Measurements from ENCODE around the gene PRKD2. TPM values are rescaled to one million over a fixed set of nuclear protein-coding genes. Genes with fewer than 3 reads are reported as not detected.

The PRKD2 gene
- total RNA-seq, 2 experiments from 2014 or later: 166 to 173 TPM

- no peaks in the 10 kb centered on the region for H3K27me3 Mint-ChIP-seq
- H3K36me3 Mint-ChIP-seq: peaks cover 9% of the 10 kb centered on the region
- H3K4me1 Mint-ChIP-seq: peaks cover 27% of the 10 kb centered on the region
- no peaks in the 10 kb centered on the region for H3K9me3 Mint-ChIP-seq
- ATAC-seq (ENCODE audit: low read depth): no peak
- no peak overlapping the region for H3K4me3 Mint-ChIP-seq
- peak; percentile 76 for DNase-seq
- POLR2A ChIA-PET: no interaction called here
- H3K27ac Mint-ChIP-seq: no peak overlapping the region
Measured at GRCh38 chr19:46748325-46749109, 31.6 kb upstream of the PRKD2 start.

DNA sequence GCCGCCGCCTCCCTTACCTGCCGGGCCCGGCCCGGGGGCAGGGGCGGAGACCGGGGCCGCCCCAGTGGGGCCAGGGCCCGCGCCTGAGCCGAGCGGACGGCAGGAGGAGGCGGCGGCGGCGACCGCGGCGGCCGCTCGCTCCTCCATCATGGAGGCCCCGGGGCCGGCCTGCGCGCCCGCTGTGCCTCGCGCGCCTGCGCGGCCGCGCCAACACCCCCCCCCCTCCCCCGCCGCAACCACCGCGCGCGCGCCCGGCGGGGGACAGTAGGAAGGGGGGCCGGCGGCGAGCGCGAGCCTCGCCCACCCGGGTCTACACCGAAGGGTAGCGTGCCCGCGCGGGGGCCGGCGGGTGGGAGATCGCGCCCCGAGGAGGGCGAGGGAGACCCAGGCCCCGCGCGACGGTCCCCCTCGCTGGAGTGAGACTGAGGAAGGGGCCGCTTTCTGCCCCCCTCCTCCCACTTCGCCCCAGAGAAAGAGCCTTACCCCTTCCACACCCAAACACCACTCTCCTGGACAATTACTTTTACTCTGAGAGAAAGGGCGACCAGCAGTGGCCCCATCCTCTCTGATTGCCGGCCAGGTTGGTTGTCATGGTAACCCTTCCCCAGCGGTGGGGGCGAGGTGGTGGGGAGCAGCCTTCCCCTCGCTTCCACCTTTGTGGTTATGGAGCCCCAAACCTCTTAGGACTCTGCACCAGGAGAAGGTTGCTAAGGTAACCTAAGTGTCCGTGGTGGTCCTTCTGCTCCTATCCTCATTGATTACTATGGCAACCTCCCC is 29.6 kb upstream of the PRKD2 start, which contains the start of gene STRN4:
STRN4 (minus strand) TSS at position 170 of the 777 bp plus-strand sequence; CDS start at position 150, 20 bp downstream.
- Mint-ChIP-seq H3K4me3 (peak within 1 kb of the TSS; percentile 89), H3K4me1 (peaks cover 38% of the 10 kb centered on the region), H3K27me3 (no peaks in the 10 kb centered on the region), H3K9me3 (no peaks in the 10 kb centered on the region), H3K27ac (peak within 1 kb of the TSS; percentile 84), H3K36me3 (peaks cover 6% of the 10 kb centered on the region)
- ATAC-seq (ENCODE audit: low read depth) (peak; percentile 73), DNase-seq (peak; percentile 74)
- POLR2A ChIA-PET: no interaction called here

GRCh38 chr19:46745521-46746280 is 28.8 kb upstream of the PRKD2 start, which contains the start of gene FKRP:
Gene FKRP (plus strand): TSS chr19:46746057. CDS start chr19:46755451, 9,394 bp downstream.
- H3K36me3 Mint-ChIP-seq: peaks cover 6% of the 10 kb centered on the region
- H3K4me3 Mint-ChIP-seq: peak within 1 kb of the TSS; percentile 89
- ATAC-seq (ENCODE audit: low read depth) (peak; percentile 59), DNase-seq (peak; percentile 68)
- peaks cover 41% of the 10 kb centered on the region for H3K4me1 Mint-ChIP-seq
- POLR2A ChIA-PET: interaction anchor here (0.8 to 1.0 kb wide), 3 partner anchors 8 to 32 kb away, joined by 3 to 4 read pairs (median 3); no protein-coding TSS in a partner anchor
- H3K27me3 Mint-ChIP-seq: no peaks in the 10 kb centered on the region
- H3K27ac Mint-ChIP-seq: peak within 1 kb of the TSS; percentile 84
- H3K9me3 Mint-ChIP-seq: no peaks in the 10 kb centered on the region

DNA sequence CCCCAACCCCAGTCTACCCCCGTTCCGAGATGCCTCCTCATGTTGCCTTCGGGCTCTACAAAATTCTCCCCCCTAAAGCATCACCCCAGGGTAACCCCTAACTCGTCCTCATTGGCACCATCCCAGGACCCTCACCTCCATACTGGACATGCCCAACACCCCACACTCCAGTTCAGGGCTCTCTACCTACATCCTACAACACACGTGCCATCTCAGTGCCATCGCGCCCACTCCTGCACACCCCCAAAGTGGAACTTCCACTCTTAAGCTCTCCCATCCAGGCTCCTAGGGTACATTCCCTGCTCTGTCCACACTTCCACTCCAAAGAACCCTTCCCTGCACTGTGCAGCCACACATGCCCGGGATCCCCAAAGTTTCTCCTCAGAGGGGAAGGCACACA is 28.1 kb upstream of the PRKD2 start:
- no peaks in the 10 kb centered on the region for H3K9me3 Mint-ChIP-seq
- H3K4me3 Mint-ChIP-seq: peak overlapping the region; percentile 89
- H3K27me3 Mint-ChIP-seq: no peaks in the 10 kb centered on the region
- H3K4me1 Mint-ChIP-seq: peaks cover 41% of the 10 kb centered on the region
- no peak for DNase-seq
- no peak for ATAC-seq (ENCODE audit: low read depth)
- H3K36me3 Mint-ChIP-seq: peaks cover 8% of the 10 kb centered on the region
- POLR2A ChIA-PET: interaction anchor here (0.8 to 1.0 kb wide), 3 partner anchors 9 to 31 kb away, joined by 3 to 4 read pairs (median 3); no protein-coding TSS in a partner anchor
- H3K27ac Mint-ChIP-seq: peak overlapping the region; percentile 84

GRCh38 chr19:46744005-46744691 is 27.2 kb upstream of the PRKD2 start:
- POLR2A ChIA-PET: interaction anchor here (1.2 kb wide), 1 partner anchor 30 kb away, joined by 3 read pairs; no protein-coding TSS in a partner anchor
- peaks cover 7% of the 10 kb centered on the region for H3K36me3 Mint-ChIP-seq
- H3K27ac Mint-ChIP-seq: no peak overlapping the region
- H3K4me1 Mint-ChIP-seq: peaks cover 45% of the 10 kb centered on the region
- ATAC-seq (ENCODE audit: low read depth) (no peak), DNase-seq (no peak)
- H3K9me3 Mint-ChIP-seq: no peaks in the 10 kb centered on the region
- H3K27me3 Mint-ChIP-seq: no peaks in the 10 kb centered on the region
- peak overlapping the region; percentile 89 for H3K4me3 Mint-ChIP-seq

DNA sequence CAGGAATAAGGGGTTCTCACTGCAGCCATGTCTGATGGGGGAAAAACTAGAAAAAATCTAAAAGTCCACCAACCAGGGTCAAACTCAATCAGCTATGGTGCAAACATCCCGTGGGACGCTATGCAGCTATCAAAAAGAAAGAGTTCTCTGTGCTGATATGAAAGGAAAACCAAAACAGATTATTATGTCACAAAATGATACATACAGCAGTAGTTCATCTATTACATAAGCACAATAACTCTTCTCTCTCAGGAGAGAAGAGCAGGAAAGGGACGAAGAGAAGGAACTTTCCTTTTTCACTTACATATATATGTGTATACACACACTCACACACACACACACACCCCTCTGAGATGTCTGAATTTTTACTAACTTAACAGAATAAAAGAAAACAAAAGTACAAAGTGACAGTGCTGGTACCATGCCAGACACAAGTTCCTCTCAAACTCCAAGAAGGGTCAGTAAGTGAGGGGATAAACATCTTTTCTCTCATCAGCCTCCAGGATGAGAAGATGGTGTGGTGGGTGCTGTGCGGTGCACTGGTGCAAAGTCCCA is 26.1 kb upstream of the PRKD2 start:
- H3K27ac Mint-ChIP-seq: no peak overlapping the region
- H3K4me3 Mint-ChIP-seq: no peak overlapping the region
- DNase-seq: no peak
- POLR2A ChIA-PET: no interaction called here
- no peaks in the 10 kb centered on the region for H3K9me3 Mint-ChIP-seq
- no peaks in the 10 kb centered on the region for H3K27me3 Mint-ChIP-seq
- peaks cover 3% of the 10 kb centered on the region for H3K36me3 Mint-ChIP-seq
- no peak for ATAC-seq (ENCODE audit: low read depth)
- peaks cover 42% of the 10 kb centered on the region for H3K4me1 Mint-ChIP-seq

- H3K4me1 Mint-ChIP-seq: peaks cover 35% of the 10 kb centered on the region
- no peaks in the 10 kb centered on the region for H3K9me3 Mint-ChIP-seq
- no peak for DNase-seq
- no peak overlapping the region for H3K4me3 Mint-ChIP-seq
- ATAC-seq (ENCODE audit: low read depth): no peak
- H3K27ac Mint-ChIP-seq: no peak overlapping the region
- H3K36me3 Mint-ChIP-seq: peaks cover 8% of the 10 kb centered on the region
- H3K27me3 Mint-ChIP-seq: no peaks in the 10 kb centered on the region
- POLR2A ChIA-PET: interaction anchor here (0.6 to 1.2 kb wide), 3 partner anchors 12 to 140 kb away, joined by 3 to 4 read pairs (median 3); partner anchors contain the start of gene CALM3
Measured at GRCh38 chr19:46741447-46741846, 24.5 kb upstream of the PRKD2 start.

GRCh38 chr19:46739290-46739771 is 22.4 kb upstream of the PRKD2 start:
- H3K36me3 Mint-ChIP-seq: peaks cover 8% of the 10 kb centered on the region
- H3K9me3 Mint-ChIP-seq: no peaks in the 10 kb centered on the region
- H3K27me3 Mint-ChIP-seq: no peaks in the 10 kb centered on the region
- POLR2A ChIA-PET: interaction anchor here (0.8 kb wide), 1 partner anchor 26 kb away, joined by 4 read pairs; no protein-coding TSS in a partner anchor
- H3K27ac Mint-ChIP-seq: no peak overlapping the region
- no peak for DNase-seq
- H3K4me3 Mint-ChIP-seq: no peak overlapping the region
- no peak for ATAC-seq (ENCODE audit: low read depth)
- peaks cover 26% of the 10 kb centered on the region for H3K4me1 Mint-ChIP-seq

- ATAC-seq (ENCODE audit: low read depth) (no peak), DNase-seq (no peak)
- POLR2A ChIA-PET: no interaction called here
- H3K4me3 Mint-ChIP-seq: no peak overlapping the region
- H3K36me3 Mint-ChIP-seq: peaks cover 9% of the 10 kb centered on the region
- H3K27ac Mint-ChIP-seq: no peak overlapping the region
- no peaks in the 10 kb centered on the region for H3K9me3 Mint-ChIP-seq
- no peaks in the 10 kb centered on the region for H3K27me3 Mint-ChIP-seq
- H3K4me1 Mint-ChIP-seq: peaks cover 15% of the 10 kb centered on the region
Measured at GRCh38 chr19:46737761-46738171, 20.9 kb upstream of the PRKD2 start.

- Mint-ChIP-seq H3K27me3 (no peaks in the 10 kb centered on the region), H3K9me3 (no peaks in the 10 kb centered on the region), H3K27ac (no peak overlapping the region), H3K4me1 (peaks cover 14% of the 10 kb centered on the region), H3K4me3 (no peak overlapping the region), H3K36me3 (peaks cover 9% of the 10 kb centered on the region)
- no peak for DNase-seq
- no peak for ATAC-seq (ENCODE audit: low read depth)
- POLR2A ChIA-PET: interaction anchor here (0.7 to 1.4 kb wide), 2 partner anchors 84 to 103 kb away, joined by 3 read pairs; no protein-coding TSS in a partner anchor
Measured at GRCh38 chr19:46737298-46737654, 20.4 kb upstream of the PRKD2 start.

DNA sequence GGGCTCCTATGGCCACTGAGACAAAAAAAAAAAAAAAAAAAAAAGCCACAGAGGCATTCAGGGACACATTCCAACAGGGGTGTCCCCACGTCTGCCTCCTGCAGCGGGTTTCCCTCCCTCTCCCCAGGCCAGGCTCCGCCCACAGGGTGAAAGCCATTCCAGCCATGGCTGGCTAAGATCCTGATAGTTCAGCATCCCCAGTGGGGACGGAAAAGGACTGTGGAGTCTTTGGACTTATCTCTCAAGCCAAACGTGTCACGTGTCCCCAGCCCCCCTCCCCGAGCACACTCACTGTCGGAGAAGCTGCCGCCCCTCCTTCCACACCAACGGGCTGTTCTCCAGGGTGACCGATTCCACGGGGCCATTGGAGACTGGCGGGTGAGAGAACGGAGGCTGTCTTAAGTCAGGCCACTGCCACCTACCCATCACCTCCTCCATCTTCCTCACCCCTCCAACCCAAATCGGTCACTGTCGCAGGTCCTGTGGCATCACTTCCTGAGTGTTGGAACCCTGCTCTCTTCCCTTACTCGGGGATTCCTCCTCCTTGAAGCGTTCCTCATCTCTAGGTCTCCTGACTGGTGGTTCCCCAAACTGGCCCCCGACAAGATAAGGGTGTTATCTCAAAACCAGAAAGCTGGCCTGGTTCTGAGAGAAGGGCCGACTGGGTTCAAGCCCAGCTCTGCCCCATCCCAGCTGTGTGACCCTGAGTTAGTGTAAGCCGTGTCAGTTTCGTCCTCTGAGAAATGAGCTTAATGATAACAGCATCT is 19.8 kb upstream of the PRKD2 start:
- DNase-seq: no peak

More for the DNA sequence above, 19.8 kb upstream of the PRKD2 start:
- Mint-ChIP-seq H3K27me3 (no peaks in the 10 kb centered on the region), H3K9me3 (no peaks in the 10 kb centered on the region), H3K4me1 (peaks cover 15% of the 10 kb centered on the region), H3K36me3 (peaks cover 10% of the 10 kb centered on the region), H3K27ac (no peak overlapping the region), H3K4me3 (no peak overlapping the region)
- ATAC-seq (ENCODE audit: low read depth): no peak
- POLR2A ChIA-PET: interaction anchor here (0.6 to 1.4 kb wide), 3 partner anchors 37 to 103 kb away, joined by 3 to 8 read pairs (median 3); no protein-coding TSS in a partner anchor

Data from activated naive CD8-positive, alpha-beta T cell treated with anti-CD3 and anti-CD28 coated beads, Interleukin-2, amount 10 ng/mL, durations not matched to agents 7 days and 5 days (primary cell).